HG02798 (cell line): ENCODE data around the gene PEX13.

Experiments used
- ATAC-seq: cut with Tn5 transposase; IDR thresholded peaks from one replicate; pipeline ENCODE4 v1.9.1; 2021; ENCODE audit warnings: mild to moderate bottlenecking; ENCODE audit not compliant: unreplicated experiment, poor library complexity

Gene PEX13

DNA sequence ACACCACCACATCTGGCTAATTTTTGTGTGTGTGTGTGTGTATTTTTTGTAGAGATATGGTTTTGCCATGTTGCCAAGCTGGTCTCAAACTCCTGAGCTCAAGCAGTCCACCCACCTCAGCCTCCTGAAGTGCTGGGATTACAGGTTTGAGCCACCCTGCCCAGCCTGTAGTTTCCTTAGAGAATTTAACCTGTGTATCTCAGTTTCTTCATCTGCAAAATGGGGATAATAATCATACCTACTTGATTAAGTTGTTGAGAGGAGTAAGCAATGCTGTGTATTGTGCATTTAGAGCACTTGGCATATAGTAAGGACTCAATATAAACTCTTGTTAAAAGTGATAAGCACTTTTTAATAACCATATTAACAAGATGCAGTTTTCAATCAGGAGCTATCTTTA is 41.9 kb downstream of the PEX13 start:
- ATAC-seq = no peak

DNA sequence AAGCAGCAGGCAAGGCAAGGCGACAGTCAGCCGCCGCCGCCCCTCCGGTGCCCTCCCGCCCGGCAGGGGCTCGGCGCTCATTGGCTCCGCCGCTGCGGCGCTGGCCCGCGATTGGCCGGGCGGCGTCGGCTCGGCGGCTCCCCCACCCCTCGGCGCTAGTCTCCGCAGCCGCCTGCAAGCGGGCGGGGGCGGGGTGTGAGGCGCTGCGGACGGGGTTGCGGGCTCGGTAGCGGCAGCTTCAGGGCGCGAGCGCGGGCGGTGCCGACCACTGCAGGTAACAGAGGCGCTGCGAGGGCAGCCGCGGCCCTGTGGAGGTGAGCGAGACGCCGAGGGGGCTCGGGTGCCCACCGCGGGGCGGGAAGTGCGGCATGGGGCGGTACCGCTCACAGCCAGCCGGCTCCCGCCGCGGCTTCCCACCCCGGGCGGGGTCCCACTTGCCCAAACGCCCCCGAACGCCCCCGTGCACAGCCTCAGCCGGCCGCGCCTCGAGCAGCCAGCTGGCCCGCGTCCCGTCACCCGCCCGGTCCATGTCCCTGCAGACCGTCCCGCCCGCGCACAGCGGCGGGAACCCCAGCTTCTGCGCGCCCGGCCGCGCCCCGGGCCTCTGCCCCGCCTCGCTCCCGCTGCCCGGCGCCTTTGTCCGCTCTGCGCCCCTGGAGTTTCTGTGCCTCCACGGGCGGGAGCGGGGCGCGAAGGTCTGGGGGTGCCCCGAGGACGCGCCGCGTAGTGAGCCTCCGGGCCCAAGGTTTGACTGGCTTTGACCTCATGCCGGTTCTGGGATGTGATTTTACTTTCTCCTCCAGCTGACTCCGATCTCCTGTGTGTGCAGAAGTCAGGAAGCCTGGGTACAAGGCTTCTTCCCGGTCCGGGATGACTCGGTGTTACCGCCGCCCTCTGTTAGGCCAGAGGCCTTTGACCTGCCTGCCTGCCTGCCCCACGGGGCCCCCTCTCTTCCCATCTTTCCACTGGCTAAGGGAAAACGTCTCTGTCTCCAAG is 48.5 kb downstream of the PEX13 start, which contains the start of gene SANBR:
SANBR (plus strand) TSS at position 158 of the 996 bp plus-strand sequence. CDS start 4,480 bp downstream, outside the sequence.
- ATAC-seq = peak; percentile 99

DNA sequence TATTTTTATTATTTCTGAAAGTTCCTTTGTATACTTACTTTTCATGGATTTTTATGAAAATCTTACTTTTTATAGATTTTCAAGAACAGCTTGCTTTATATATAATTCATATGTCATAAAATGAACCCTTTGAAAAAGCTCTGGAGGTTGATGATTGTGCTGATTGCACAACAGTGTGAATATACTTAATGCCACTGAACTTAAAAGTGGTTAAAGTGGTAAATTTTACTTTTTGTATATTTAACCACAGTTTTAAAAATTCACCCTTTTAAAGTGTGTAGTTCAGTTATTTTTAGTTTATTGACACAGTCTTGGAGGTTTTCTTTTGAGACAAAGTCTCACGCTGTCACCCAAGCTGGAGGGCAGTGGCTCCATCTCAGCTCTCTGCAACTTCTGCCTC is 56.6 kb downstream of the PEX13 start:
- no peak for ATAC-seq

GRCh38 chr2:61085883-61086282 is 68.4 kb downstream of the PEX13 start:
- no peak for ATAC-seq

- no peak for ATAC-seq
These were observed 72.3 kb downstream of the PEX13 start for GRCh38 chr2:61089797-61090196.

DNA sequence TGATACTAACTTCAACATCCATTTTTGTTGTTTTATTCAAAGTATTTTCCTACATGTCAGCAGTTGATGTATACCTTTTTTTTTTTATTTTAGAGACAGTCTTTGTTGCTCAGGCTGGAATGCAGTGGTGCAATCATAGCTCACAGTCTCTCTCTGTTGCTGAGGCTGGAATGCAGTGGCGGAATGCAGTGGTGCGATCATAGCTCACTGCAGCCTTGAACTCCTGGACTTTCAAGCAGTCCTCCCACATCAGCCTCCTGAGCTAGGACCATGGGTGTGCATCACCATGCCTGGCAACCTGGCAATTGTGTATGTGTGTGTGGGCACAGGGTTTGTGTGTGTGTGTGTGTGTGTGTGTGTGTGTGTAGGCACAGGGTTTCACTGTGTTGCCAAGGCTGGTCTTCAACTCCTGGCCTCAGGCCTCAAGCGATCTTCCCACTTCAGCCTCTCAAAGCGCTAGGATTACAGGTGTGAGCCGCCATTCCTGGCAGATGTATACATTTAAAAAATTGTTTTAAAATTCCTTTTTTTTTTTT is 72.9 kb downstream of the PEX13 start:
- ATAC-seq = no peak

GRCh38 chr2:61091485-61091884 is 74.0 kb downstream of the PEX13 start:
- ATAC-seq = no peak

DNA sequence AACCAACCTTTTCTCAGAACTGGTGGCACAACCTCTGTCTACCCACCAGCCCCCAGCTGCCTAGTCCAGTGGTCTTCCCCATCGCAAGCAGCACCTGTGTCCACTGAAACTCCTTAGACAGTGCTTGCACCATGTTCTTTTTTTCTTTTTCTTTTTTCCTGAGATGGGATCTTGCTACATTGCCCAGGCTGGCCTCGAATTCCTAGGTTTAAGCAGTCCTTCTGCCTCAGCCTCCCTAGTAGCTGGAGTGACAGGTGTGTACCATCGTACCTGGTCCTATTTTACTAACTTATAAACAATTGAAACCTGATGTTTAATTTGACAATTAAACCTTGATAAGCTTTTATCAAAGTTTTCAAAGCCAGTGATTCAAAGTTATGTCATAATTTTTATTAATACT is 78.9 kb downstream of the PEX13 start:
- no peak for ATAC-seq

DNA sequence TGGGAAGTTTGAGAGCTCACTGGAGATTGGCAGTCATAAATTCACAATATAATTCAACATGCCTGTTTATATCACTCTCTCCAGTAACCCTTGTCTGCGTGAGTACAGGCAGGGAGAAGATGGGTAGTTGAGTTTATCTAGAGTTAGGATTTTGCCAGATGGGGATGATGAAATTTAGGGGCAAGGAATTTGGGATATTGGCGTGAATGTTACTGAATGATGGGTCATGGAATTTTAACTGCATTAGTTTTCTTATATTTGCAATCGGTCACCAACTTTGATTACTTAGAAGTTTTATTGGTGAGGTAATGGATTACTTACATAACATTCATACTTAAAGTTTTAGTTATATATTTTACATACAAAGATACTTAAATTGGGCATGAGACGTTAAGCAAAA is 83.3 kb downstream of the PEX13 start:
- ATAC-seq = no peak
